ENCODE results near the gene SORCS2.

Gene SORCS2

DNA sequence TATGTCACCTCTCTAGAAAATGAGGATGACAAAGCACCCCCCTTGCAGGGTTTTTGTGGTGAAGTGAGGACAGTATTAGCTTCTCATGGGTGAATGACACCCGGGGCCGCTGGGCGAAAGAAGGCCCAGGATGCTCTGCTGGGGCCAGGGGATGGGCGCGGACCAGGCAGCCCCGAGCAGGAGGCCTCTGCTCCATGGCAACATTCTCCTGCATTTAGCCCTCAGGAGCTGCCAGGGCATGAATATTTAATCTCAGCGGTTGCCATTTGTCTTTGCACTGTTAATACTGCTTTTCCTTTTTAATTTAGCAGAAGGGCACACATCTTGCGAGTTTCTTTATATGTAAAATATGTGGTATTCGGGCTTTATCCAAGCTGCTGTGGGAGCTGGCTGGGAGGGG is 272.7 kb downstream of the SORCS2 start:
- DNase-seq (ENCODE audit: extremely low spot score, insufficient read length, low read depth) (no peak), FAIRE-seq (no peak)

DNA sequence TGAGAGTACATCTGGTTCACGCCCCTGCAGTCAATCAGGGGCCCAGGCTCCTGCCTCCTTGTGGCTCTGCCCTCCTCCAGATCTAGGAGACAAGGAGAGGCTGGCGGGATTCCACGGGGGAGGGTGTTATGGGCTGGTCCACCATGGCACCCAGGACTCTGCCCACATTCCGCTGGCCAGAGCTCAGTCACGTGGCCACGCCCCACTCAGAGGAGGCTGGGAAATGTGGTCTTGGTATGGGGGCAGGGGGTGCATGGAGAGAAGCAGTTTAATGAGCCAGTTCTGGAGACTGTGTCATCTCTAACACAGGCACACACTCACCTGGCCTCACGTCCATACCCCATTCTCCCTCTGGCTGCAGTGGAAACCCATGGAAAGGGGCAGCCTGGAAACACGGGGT is 273.9 kb downstream of the SORCS2 start:
- DNase-seq (ENCODE audit: extremely low spot score, insufficient read length, low read depth) (no peak), FAIRE-seq (no peak)

DNA sequence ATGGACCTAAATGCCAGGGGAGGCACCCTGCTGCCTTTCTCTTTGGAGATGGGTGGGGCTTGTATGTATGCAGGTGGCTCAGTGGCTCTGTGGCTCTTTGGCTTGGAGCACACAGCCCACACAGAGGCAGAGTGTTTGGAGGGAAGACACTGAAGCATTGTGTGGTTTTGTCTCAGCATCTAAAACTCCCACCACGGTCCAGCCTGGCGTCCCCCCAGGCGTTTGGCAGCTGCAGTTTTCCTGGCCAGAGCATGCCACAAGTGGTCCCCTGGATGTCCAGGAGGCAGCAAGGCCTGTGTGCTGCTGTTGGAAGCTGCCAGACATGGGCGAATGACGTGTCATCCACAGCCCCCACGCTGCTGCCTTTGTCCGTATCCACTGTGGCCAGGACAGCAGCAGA is 274.6 kb downstream of the SORCS2 start:
- no peak for FAIRE-seq
- DNase-seq (ENCODE audit: extremely low spot score, insufficient read length, low read depth) = no peak

DNA sequence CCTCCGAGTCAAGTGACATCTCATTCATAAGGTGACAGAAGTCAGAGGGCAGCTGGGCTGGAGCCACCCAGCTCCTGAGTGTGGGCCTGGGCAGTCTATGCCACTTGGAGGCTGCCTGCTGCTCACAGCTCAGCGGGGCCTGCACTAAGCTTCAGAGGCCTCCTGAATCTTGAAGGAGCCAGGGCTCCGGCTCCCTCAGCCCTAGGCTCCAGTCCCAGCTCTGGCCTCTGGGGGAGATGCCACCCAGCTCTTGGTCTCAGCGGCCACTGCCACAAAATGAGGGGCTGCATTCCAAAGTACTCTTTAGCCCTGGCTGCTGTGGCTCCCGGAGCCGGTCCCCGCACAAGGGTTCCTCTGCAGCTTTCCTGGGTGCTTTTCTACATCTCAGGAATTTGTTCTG is 275.1 kb downstream of the SORCS2 start:
- FAIRE-seq (no peak), DNase-seq (ENCODE audit: extremely low spot score, insufficient read length, low read depth) (no peak)

DNA sequence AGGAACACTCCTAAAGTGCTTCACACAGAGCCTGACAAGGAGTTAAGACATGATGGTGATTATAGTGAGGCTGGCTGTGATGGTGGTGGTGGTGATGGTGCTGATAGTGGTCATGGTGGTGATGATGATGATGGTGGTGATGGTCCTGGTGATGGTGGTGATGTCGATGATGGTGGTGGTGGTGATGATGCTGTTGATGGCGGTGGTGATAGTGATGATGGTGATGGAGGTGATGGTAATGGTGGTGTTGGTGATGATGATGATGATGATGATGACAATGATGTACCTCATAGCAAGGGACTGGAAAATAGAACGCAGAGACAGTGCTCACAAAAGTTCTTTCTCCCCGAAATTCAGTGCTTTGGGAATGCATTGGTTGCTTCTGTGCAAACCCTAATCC is 276.7 kb downstream of the SORCS2 start:
- DNase-seq (ENCODE audit: extremely low spot score, insufficient read length, low read depth) (no peak), FAIRE-seq (no peak)

DNA sequence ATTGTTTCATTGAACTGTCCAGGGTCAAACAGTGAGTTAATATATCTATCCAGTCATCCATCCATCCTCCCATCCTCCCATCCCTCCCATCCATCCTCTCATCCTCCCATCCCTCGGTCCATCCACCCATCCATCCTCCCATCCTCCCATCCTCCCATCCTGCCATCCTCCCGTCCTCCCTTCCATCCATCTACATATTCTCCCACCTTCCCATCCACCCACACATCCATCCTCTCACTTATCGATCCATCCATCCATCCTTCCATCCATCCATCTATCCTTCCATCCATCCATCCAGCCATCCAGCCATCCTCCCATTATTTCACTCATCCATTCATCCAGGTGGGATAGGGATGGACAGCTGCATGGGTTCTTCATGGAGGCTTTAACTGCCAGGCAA is 277.8 kb downstream of the SORCS2 start:
- DNase-seq (ENCODE audit: extremely low spot score, insufficient read length, low read depth) (no peak), FAIRE-seq (no peak)

DNA sequence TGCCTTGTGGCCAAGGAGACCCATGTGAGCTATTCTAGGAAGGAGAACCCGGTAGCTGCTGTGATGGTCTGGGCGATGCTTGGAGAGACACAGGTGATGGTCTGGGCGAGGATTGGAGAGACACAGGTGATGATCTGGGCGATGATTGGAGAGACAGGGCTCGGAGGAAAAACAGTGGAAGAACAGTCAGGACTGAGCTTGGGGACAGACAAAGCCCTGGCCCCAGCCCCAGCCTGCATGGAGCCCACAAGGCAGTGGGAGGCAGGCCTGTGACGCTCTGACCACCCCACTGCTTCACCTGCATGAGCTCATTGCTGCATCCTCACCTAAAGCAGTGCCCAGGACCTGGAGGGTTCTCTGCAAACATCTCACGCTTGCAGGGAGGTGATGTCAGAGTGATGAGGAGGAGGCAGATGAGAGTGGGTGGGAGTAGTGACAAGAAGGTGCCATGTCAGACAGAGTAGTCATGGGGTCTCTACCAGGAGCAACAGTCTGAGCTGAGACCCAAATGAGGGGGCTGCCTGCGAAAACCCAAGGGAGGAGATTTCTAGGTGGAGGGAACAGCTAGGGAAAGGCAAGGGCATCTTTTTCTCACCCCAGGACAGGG is 278.3 kb downstream of the SORCS2 start:
- FAIRE-seq = no peak

DNA sequence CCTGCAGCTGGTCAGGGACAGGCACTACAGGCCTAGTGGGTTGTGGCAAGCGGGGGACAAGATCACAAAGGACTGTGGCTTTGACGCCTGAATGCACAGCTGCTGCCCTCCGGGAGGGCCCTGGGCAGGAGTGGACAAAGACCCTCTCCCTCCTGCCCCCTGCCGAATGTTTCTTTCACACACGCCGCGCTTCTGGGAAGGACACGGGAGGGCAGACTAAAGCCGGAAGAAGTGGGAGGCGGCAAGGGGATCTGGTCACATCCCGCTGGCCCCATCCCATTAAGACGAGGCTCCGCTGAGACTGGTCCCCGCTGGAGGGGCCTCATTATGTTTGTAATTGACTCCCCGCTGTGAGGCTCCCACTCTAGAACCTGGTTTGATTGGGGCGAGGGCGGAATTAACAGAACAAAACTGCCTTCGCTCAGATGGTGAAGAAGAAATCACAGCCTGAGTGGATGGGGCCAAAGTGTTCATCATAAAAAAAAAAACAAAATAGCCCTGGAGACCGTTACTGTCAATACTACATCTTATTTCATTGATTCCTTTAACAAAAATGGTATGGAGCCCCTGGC is 280.2 kb downstream of the SORCS2 start:
- DNase-seq (ENCODE audit: extremely low spot score, insufficient read length, low read depth) (no peak), FAIRE-seq (no peak)

More for the DNA sequence above, 278.3 kb downstream of the SORCS2 start:
- DNase-seq (ENCODE audit: extremely low spot score, insufficient read length, low read depth) = no peak

DNA sequence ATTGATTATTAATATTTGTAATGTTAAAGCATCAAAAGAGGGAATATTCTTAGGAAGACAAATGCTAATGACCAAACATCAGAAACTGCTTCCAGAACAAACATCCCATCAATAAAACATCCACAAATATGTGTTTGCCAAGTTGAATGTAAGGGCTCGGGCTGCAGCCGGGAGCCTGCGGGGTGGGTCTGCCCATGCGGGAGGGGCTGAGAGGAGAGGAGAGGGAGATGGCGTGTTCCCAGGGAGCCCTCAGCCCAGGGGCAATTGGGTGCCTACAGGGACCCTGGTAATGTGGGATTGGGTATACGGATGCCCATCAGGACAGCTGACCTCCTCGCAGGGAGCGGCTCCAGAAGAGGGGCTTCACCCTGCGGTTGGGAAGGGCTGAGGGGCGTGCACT is 280.7 kb downstream of the SORCS2 start:
- DNase-seq (ENCODE audit: extremely low spot score, insufficient read length, low read depth) (no peak), FAIRE-seq (no peak)

DNA sequence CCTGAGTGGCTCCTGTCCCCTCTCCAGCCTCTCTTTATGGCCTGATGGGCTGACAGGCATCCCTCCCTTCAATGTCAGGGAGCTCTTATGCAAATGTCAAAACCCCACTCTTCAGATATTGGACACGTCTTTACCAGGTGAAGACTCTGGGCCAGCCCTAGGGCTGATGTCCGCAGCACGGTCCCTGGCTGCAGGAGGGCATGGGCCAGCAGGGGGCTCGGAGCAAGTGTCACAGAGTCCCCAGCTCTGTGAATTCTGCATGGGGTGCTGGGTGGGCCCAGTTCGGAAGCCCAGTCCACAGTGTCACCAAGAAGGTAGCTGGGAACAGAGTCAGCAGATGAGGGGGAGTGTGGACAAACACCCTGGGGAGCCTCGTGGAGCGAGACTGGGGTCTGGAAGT is 282.0 kb downstream of the SORCS2 start:
- no peak for DNase-seq (ENCODE audit: extremely low spot score, insufficient read length, low read depth)
- no peak for FAIRE-seq

DNA sequence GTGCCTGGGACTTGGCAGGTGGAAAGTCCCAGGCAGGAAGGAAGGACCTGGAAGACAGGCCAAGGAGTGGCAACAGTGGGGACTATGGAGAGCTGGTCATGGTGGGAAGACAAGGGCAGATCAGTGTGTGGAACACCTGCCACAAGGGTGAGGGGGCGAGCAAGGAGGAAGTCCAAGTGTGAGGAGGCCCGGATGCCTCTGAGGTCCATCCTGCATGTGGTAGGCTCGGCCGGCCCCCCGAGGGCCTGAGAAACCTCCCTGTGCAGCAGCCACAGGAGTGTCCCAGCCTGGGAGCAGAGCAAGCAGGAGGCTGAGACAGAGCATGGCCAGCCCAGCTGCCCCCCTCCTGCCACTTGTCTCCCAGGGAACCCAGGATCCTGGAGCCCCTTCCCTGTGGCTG is 282.9 kb downstream of the SORCS2 start:
- no peak for DNase-seq (ENCODE audit: extremely low spot score, insufficient read length, low read depth)
- FAIRE-seq = no peak

DNA sequence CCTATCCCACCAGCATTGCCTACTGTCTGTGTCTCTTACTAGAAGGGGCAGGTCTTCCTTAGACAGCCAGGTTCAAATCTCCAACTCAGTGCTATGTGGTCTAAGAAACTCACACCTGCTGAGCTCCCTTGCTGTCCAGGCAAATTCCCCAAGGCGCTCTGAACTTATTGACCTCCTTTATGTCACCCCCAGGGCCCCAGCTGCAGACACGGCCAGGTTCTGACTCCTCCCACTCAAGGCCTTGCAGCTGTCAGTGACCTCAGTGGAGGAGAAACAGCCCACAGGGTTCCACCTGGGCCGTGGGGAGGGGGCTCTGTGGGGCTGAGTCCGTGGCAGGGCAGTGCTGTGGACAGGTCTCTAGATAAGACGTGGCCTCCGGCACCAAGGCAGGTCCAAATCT is 284.5 kb downstream of the SORCS2 start:
- no peak for FAIRE-seq
- no peak for DNase-seq (ENCODE audit: extremely low spot score, insufficient read length, low read depth)

DNA sequence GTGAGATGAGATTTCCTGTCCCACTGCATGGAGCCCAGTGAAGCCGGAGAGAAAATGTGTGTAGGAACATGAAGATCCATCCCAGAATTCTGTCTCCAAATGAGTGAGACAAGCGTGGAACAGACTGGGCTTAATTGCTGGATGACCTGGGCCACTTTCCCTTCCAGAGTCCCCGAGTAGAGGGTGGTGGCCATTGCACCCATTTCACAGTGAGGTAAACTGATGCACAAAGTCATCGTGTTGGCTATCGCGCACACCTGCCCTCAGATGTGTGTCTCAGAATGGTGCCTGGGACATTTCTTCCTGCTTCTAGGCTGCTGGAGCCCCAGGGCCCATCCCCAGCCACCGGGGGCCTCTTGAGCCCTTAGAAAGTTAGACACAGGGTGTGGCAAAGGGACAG is 285.4 kb downstream of the SORCS2 start:
- DNase-seq (ENCODE audit: extremely low spot score, insufficient read length, low read depth) (no peak), FAIRE-seq (no peak)

DNA sequence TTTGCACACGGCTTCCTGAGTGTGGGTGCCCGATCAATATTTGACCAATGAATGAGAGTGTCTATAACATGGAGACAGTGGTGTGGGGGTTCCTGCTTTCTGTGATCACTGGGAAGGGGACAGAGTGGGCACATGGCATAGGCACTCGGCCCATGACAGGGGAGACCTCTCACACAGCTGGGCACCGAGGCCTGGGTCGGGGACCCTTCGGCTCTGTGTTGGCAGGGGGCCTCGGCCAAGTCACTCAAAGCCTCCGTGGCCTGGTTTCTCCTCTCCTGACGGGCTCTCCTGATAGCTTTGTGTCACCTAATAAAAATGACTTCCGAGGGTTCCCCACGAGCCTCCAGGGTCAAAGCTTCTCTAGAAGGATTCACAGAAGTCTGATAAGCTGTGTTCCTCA is 286.3 kb downstream of the SORCS2 start:
- DNase-seq (ENCODE audit: extremely low spot score, insufficient read length, low read depth) = no peak
- FAIRE-seq = no peak

DNA sequence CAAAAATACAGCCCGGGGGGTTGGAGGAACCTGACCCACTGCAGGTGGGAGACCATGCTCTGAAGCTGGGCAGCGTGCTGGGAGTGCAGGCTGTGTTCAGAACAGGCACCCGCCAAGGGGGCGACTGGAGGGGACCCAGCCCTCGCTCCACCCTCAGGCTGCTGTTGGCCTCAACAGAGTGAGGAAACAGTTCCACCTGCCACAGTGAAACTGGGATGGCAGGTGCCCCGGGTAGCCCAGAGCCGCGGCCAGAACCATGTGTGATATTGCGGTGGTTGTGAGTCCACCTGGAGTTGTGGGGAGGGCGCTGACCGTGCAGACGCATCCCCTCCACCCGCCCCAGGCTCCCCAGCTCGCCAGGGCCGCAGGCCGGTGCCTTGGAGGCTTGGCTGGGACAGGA is 288.1 kb downstream of the SORCS2 start:
- FAIRE-seq (no peak), DNase-seq (ENCODE audit: extremely low spot score, insufficient read length, low read depth) (no peak)

DNA sequence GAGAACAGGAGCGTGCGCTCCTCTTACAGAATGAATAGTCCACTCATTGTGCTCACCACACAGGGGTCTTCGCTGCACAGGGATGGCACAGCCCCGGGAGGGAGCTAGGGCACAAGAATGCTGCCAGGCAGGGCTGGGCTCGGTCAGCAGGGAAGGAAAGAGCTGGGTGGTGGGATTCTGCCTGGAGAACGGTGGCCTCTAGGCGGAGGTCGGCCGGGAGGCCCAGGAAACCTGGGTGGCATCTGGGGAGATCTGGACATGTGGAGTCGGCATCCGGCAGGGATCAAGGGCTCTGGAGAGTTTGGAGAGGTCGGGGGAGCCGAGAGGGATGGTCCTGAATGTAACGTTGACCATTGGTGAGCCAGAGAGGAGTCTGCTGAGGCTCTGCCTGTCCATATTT is 288.9 kb downstream of the SORCS2 start:
- no peak for DNase-seq (ENCODE audit: extremely low spot score, insufficient read length, low read depth)
- FAIRE-seq = no peak

DNA sequence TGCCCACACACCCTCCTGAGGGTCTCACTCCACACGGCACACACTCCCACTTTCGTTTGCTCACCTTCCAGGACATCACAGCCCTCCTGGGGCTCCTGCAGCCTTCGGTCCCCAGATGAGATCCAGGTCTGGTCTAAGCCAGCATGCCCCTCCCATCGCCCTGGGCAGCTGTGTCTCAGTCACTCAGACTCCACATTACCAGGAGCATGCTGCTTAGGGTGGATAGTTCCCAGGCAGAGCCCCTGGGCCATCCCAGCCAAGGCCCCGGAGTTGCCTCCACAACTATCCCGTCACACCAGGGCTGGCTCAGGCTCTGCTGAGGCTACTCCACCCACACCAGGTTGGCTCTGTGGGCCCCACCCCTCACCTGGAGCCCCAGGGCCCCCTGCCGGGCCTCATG is 292.8 kb downstream of the SORCS2 start:
- FAIRE-seq (no peak), DNase-seq (ENCODE audit: extremely low spot score, insufficient read length, low read depth) (no peak)

DNA sequence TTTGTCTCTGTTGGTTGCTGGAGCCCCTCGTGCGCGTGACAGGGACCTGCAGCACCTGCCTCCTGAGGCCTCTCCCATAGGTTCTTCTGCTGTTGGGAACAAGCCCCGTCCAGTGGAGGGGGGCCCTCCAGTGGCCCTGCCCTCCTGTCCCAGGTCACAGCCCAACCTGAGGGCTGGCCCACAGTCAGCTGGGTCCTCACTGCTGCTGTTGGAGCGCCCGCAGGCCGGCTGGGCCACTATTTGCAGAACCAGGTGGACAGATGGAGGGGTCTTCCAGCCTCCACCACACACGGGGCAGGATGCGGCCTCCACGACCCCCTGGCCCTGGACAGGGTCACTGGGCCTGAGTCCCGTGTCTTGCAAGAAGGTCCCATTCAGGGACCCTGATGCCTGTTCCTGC is 293.8 kb downstream of the SORCS2 start:
- FAIRE-seq (no peak), DNase-seq (ENCODE audit: extremely low spot score, insufficient read length, low read depth) (no peak)

DNA sequence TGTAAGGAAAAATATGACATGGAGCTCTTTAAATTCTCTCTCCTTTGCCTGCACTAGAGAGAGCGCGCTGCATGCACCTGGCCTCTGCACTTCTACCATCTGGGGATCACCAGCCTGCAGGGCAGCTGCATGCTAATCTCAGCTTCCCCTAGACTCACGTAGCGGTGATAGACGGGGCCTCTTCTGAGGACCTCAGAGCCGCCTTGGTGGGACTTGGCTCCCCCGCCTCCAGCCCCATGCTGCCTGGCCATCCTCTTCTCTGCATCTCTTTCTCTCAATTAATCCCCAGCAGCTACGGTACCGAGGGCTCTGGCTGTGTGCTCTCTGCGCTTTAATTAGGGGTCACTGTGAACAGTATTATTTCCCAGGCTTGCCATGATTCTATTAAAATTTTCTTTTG is 295.2 kb downstream of the SORCS2 start:
- FAIRE-seq (no peak), DNase-seq (ENCODE audit: extremely low spot score, insufficient read length, low read depth) (no peak)

DNA sequence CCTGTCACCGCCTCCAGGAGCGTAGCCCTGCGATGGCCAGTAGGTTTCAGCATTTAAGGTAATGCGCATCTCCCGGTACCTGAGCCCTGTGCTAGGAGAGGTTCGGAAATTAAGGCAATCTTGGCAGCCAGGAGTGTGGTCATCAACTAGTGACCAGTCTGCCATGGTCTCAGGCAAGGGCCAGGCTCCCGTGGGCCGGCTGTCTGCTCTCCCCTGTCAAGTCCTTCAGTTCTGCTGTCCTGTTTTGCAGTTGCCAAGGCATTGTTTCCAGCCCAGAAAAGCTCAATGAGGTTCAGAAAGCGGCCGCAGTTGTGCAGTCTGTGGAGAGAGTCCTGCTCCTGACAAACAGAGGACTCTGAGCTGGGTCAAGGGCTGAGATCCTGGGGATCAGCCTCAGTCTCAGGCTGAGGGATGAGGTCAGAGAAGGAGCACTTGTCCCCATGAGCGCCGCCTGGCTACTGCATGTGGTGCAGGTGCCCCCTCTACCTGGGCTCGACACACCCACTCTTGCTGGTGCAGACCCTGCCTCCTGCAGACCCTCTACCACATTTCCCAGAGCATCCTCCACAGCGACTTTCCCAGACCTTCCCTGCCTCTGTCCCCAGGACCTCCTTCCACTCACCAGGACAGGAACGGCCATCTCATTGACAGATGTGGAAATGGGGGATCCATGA is 295.8 kb downstream of the SORCS2 start:
- DNase-seq (ENCODE audit: extremely low spot score, insufficient read length, low read depth) (no peak), FAIRE-seq (no peak)

DNA sequence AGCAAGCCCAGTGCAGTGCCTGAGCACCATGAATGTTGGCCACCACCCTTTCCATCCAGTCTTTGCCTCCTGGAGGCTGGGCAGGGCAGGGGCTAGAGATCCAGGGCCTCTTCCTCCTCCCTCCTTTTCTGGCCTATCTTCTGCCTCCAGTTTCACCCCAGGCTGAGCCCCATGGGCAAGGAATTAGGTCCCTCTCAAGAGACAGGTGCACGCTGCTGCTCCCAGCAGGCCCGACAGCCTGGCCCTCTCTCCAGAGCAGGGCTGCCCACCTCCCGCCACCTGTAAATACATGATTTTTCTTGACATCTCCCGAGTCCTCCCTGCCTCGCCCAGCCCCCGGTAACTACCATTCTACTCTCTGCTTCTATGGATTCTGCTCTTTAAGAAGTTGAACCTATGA is 299.6 kb downstream of the SORCS2 start:
- FAIRE-seq (no peak), DNase-seq (ENCODE audit: extremely low spot score, insufficient read length, low read depth) (no peak)
